Muscle layer of duodenum (tissue), 2 donors: ENCODE results near the gene ABCG4.
"Not testable (repeated sequence)": the region's sequence is repeated elsewhere in the genome, so short reads cannot be mapped to it uniquely, and the experiment has no call there.

Experiments used
- H3K27ac ChIP-seq: one replicate; pipeline ENCODE4 v1.7.0; 2013; ENCODE audit warnings: mild to moderate bottlenecking, low read length
- H3K27me3 ChIP-seq: one replicate; pipeline ENCODE4 v1.7.0; 2013; ENCODE audit warnings: low read depth, mild to moderate bottlenecking, control low read depth, low read length
- H3K36me3 ChIP-seq, 2 donors: one replicate each; pipeline ENCODE4 v1.7.0; 2013; ENCODE audit warnings: low read length in 2 of 2, control low read depth in 1 of 2, mild to moderate bottlenecking in 1 of 2; ENCODE audit not compliant: insufficient read depth in 2 of 2, control insufficient read depth in 1 of 2
- H3K4me1 ChIP-seq, 2 donors: one replicate each; pipeline ENCODE4 v1.7.0; 2013; ENCODE audit warnings: low read length in 2 of 2, mild to moderate bottlenecking in 2 of 2, control low read depth in 1 of 2, moderate library complexity in 1 of 2; ENCODE audit not compliant: insufficient read depth in 2 of 2, control insufficient read depth in 1 of 2
- H3K4me3 ChIP-seq, 2 donors: one replicate each; pipeline ENCODE4 v1.7.0; 2013; ENCODE audit warnings: low read length in 2 of 2, low read depth in 1 of 2, mild to moderate bottlenecking in 1 of 2
- H3K9me3 ChIP-seq, 2 donors: one replicate each; pipeline ENCODE4 v1.7.0; 2013; ENCODE audit warnings: low read length in 2 of 2, control low read depth in 1 of 2, mild to moderate bottlenecking in 1 of 2; ENCODE audit not compliant: control insufficient read depth in 1 of 2
- donor health status: healthy.

ABCG4 gene

GRCh38 chr11:119157063-119157462 is 8.2 kb downstream of the ABCG4 start:
- no peak overlapping the region for H3K27ac ChIP-seq
- H3K27me3 ChIP-seq = no peaks in the 10 kb centered on the region
- H3K4me1 ChIP-seq = no peaks in the 10 kb centered on the region
- no peaks in the 10 kb centered on the region for H3K9me3 ChIP-seq
- no peaks in the 10 kb centered on the region for H3K36me3 ChIP-seq
- H3K4me3 ChIP-seq = no peak overlapping the region

- H3K36me3 ChIP-seq = no peaks in the 10 kb centered on the region
- no peaks in the 10 kb centered on the region for H3K27me3 ChIP-seq
- no peak overlapping the region for H3K27ac ChIP-seq
- H3K4me3 ChIP-seq = no peak overlapping the region
- no peaks in the 10 kb centered on the region for H3K4me1 ChIP-seq
- H3K9me3 ChIP-seq = no peaks in the 10 kb centered on the region
These were observed 9.6 kb downstream of the ABCG4 start for GRCh38 chr11:119158467-119158866.

- H3K27me3 ChIP-seq = no peaks in the 10 kb centered on the region
- H3K36me3 ChIP-seq = no peaks in the 10 kb centered on the region
These were observed 11.3 kb downstream of the ABCG4 start for GRCh38 chr11:119160151-119160550.

GRCh38 chr11:119161871-119162270 is 13.0 kb downstream of the ABCG4 start:
- H3K4me1 ChIP-seq = no peaks in the 10 kb centered on the region
- H3K27ac ChIP-seq = no peak overlapping the region
- no peaks in the 10 kb centered on the region for H3K27me3 ChIP-seq
- no peak overlapping the region for H3K4me3 ChIP-seq
- no peaks in the 10 kb centered on the region for H3K36me3 ChIP-seq
- no peaks in the 10 kb centered on the region for H3K9me3 ChIP-seq

More at GRCh38 chr11:119160151-119160550, 11.3 kb downstream of the ABCG4 start:
- H3K4me3 ChIP-seq = no peak overlapping the region
- H3K9me3 ChIP-seq = no peaks in the 10 kb centered on the region
- no peak overlapping the region for H3K27ac ChIP-seq
- H3K4me1 ChIP-seq = no peaks in the 10 kb centered on the region

- Histone ChIP-seq H3K4me1 (peaks cover 4 to 5% of the 10 kb centered on the region in 2 donors), H3K27me3 (no peaks in the 10 kb centered on the region), H3K36me3 (no peaks in the 10 kb centered on the region), H3K4me3 (no peak overlapping the region), H3K27ac (no peak overlapping the region), H3K9me3 (no peaks in the 10 kb centered on the region)
These were observed 17.7 kb downstream of the ABCG4 start for GRCh38 chr11:119166368-119167076.

DNA sequence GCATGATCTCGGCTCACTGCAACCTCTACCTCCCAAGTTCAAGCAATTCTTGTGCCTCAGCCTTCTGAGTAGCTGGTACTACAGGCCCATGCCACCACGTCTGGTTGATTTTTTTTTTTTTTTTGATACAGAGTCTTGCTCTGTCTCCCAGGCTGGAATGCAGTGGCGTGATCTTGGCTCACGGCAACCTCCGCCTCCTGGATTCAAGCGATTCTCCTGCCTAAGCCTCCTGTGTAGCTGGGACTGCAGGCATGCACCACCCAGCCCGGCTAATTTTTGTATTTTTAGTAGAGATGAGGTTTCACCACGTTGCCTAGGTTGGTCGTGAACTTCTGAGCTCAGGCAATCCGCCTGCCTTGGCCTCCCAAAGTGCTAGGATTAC is 18.2 kb downstream of the ABCG4 start:
- not testable (repeated sequence) for H3K27me3 ChIP-seq, H3K4me3 ChIP-seq, H3K27ac ChIP-seq, H3K9me3 ChIP-seq, H3K4me1 ChIP-seq, H3K36me3 ChIP-seq

GRCh38 chr11:119167933-119168332 is 19.1 kb downstream of the ABCG4 start:
- Histone ChIP-seq H3K36me3 (no peaks in the 10 kb centered on the region), H3K27me3 (no peaks in the 10 kb centered on the region), H3K4me3 (peak overlapping the region in 1 of 2 donors; percentile 85), H3K4me1 (peaks cover 4 to 5% of the 10 kb centered on the region in 2 donors), H3K9me3 (no peaks in the 10 kb centered on the region), H3K27ac (peak overlapping the region; percentile 83)

DNA sequence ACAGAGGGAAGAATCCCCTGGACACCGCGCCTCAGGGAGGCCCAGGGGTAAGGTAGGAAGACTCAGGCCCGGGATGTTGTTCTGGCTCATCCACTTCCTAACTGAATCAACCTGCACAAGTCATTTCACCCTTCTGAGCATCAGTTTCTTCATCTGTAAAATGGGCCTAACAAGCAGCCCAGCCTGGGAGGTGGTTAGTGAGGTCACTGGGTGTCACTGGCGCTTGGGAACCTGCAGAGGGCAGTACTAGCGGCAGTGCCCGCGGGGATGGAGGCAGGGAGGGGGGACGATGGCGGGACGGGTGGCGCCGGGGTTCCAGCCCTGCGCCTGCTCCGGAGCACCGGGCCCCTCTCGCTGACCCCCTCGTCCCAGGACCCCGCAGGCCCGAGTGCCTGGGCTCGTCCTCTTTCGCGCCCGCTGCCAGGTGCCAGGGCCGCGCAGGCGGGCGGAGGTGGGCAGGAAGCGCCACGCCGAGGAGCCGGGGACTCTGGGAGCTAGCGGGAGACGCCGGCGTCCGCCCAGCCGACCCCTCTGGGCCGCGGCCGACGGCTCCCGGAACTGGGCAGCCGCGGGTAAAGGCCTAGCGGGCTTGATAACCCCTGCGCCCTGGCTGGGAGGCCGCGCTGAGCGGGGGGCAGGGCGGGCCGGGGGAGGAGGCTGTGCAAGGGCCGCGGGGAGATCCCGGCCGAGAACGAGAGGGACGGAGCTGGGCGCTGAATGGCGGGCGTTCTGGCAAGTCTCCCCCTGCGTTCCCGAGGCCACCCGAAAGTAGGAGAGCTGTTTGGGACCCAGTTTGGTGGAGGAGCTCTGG is 19.8 kb downstream of the ABCG4 start, which contains the start of gene NLRX1:
TSS of gene NLRX1 (plus strand) at position 255 of the 811 bp plus-strand sequence. CDS start 2,679 bp downstream, outside the sequence.
- peak within 1 kb of the TSS; percentile 83 for H3K27ac ChIP-seq
- peak within 1 kb of the TSS; percentile 84 to 85 for H3K4me3 ChIP-seq
- H3K4me1 ChIP-seq = peaks cover 4 to 5% of the 10 kb centered on the region in 2 donors
- peaks cover 0 to 6% of the 10 kb centered on the region in 2 donors for H3K36me3 ChIP-seq
- H3K27me3 ChIP-seq = no peaks in the 10 kb centered on the region
- no peaks in the 10 kb centered on the region for H3K9me3 ChIP-seq

- Histone ChIP-seq H3K9me3 (no peaks in the 10 kb centered on the region), H3K27ac (peak overlapping the region; percentile 83), H3K4me3 (peak overlapping the region; percentile 84 to 85), H3K36me3 (peaks cover 6 to 12% of the 10 kb centered on the region in 2 donors), H3K27me3 (no peaks in the 10 kb centered on the region), H3K4me1 (peaks cover 4 to 5% of the 10 kb centered on the region in 2 donors)
These were observed 20.4 kb downstream of the ABCG4 start for GRCh38 chr11:119169282-119169719.

GRCh38 chr11:119172513-119172912 is 23.7 kb downstream of the ABCG4 start:
- Histone ChIP-seq H3K36me3 (peaks cover 9 to 32% of the 10 kb centered on the region in 2 donors), H3K27me3 (no peaks in the 10 kb centered on the region), H3K9me3 (no peaks in the 10 kb centered on the region), H3K4me1 (peaks cover 4 to 5% of the 10 kb centered on the region in 2 donors), H3K27ac (no peak overlapping the region), H3K4me3 (no peak overlapping the region)

DNA sequence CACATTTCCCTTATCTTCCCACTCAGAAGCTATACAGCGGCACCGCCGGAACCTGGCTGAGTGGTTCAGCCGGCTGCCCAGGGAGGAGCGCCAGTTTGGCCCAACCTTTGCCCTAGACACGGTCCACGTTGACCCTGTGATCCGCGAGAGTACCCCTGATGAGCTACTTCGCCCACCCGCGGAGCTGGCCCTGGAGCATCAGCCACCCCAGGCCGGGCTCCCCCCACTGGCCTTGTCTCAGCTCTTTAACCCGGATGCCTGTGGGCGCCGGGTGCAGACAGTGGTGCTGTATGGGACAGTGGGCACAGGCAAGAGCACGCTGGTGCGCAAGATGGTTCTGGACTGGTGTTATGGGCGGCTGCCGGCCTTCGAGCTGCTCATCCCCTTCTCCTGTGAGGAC is 24.6 kb downstream of the ABCG4 start:
- Histone ChIP-seq H3K36me3 (peaks cover 9 to 35% of the 10 kb centered on the region in 2 donors), H3K27me3 (no peaks in the 10 kb centered on the region), H3K27ac (no peak overlapping the region), H3K9me3 (no peaks in the 10 kb centered on the region), H3K4me3 (no peak overlapping the region), H3K4me1 (peaks cover 5 to 7% of the 10 kb centered on the region in 2 donors)
